Activated CD8-positive, alpha-beta memory T cell treated with anti-CD3 and anti-CD28 coated beads, Interleukin-2, amount 50 U/mL, for 48 hours (primary cell): ENCODE data around the gene LRRC36.
"Not testable (repeated sequence)": the region's sequence is repeated elsewhere in the genome, so short reads cannot be mapped to it uniquely, and the experiment has no call there.

Source experiments
- DNase-seq: peaks from one replicate; pipeline ENCODE4 v3.0.0-alpha.2; 2020

LRRC36 gene

GRCh38 chr16:67404740-67405226 is 78.2 kb downstream of the LRRC36 start:
- no peak for DNase-seq

- DNase-seq: no peak
Measured at GRCh38 chr16:67405336-67405735, 78.7 kb downstream of the LRRC36 start.

GRCh38 chr16:67406111-67406971 is 79.7 kb downstream of the LRRC36 start:
- no peak for DNase-seq

GRCh38 chr16:67407176-67407787 is 80.7 kb downstream of the LRRC36 start:
- no peak for DNase-seq

GRCh38 chr16:67407788-67408452 is 81.3 kb downstream of the LRRC36 start:
- DNase-seq: no peak

- DNase-seq: no peak
Measured at GRCh38 chr16:67409631-67410030, 83.0 kb downstream of the LRRC36 start.

GRCh38 chr16:67411339-67411738 is 84.7 kb downstream of the LRRC36 start:
- no peak for DNase-seq

GRCh38 chr16:67412294-67412693 is 85.7 kb downstream of the LRRC36 start:
- no peak for DNase-seq

- no peak for DNase-seq
Measured at GRCh38 chr16:67413978-67414911, 87.6 kb downstream of the LRRC36 start.

GRCh38 chr16:67415421-67415820 is 88.8 kb downstream of the LRRC36 start:
- not testable (repeated sequence) for DNase-seq

- peak; percentile 86 for DNase-seq
Measured at GRCh38 chr16:67415872-67416793, 89.5 kb downstream of the LRRC36 start, which contains the start of gene ZDHHC1. Gene ZDHHC1 (minus strand): TSS chr16:67416477. CDS start chr16:67407775, 8,702 bp downstream.

GRCh38 chr16:67417333-67418061 is 90.9 kb downstream of the LRRC36 start:
- DNase-seq: no peak

GRCh38 chr16:67419502-67419901 is 92.9 kb downstream of the LRRC36 start:
- DNase-seq: no peak

- DNase-seq: no peak
Measured at GRCh38 chr16:67419931-67420330, 93.3 kb downstream of the LRRC36 start.

- DNase-seq: no peak
Measured at GRCh38 chr16:67421030-67421429, 94.4 kb downstream of the LRRC36 start.

- no peak for DNase-seq
Measured at GRCh38 chr16:67423015-67423414, 96.4 kb downstream of the LRRC36 start.

GRCh38 chr16:67423611-67424260 is 97.1 kb downstream of the LRRC36 start:
- no peak for DNase-seq

- no peak for DNase-seq
Measured at GRCh38 chr16:67424261-67424615, 97.6 kb downstream of the LRRC36 start.

GRCh38 chr16:67425061-67425460 is 98.4 kb downstream of the LRRC36 start:
- DNase-seq: no peak

GRCh38 chr16:67425580-67425979 is 99.0 kb downstream of the LRRC36 start:
- no peak for DNase-seq
